Measurements from ENCODE around the gene TLX2.

The TLX2 gene

DNA sequence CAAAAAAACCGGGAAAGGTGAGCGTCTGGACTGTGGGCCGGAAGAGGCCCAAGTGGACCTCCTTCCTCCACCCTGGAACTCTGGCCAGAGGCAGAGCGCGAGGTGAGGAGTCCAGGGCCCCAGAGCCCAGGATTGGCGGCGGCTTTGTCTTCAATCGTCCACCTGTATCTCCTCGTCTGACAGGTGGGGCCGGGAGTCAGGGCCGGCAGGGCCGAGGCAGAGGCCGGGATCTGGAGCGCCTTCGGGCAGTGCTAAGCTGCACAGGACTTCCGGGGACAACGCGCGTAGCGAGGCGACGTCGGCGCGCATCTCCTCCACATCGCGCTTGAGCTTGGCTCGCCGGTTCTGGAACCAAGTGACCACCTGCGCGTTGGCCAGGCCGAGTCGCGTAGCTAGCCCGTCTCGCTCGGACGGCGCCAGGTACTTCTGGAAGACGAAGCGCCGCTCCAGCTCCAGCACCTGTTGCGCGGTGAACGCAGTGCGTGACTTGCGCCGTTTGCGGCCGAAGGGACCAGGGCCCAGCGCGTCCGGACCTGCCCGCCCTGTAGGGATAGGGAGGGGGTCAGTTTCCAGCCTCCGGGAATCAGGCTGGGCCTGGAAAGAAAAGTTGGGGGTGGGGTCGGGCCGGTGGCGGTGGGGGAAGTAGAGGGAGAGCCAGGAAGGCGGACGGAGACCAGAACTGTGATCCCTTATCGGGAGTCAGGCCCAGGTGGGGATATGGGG, 16.3 kb upstream of the TLX2 start:
- no peak for DNase-seq

DNA sequence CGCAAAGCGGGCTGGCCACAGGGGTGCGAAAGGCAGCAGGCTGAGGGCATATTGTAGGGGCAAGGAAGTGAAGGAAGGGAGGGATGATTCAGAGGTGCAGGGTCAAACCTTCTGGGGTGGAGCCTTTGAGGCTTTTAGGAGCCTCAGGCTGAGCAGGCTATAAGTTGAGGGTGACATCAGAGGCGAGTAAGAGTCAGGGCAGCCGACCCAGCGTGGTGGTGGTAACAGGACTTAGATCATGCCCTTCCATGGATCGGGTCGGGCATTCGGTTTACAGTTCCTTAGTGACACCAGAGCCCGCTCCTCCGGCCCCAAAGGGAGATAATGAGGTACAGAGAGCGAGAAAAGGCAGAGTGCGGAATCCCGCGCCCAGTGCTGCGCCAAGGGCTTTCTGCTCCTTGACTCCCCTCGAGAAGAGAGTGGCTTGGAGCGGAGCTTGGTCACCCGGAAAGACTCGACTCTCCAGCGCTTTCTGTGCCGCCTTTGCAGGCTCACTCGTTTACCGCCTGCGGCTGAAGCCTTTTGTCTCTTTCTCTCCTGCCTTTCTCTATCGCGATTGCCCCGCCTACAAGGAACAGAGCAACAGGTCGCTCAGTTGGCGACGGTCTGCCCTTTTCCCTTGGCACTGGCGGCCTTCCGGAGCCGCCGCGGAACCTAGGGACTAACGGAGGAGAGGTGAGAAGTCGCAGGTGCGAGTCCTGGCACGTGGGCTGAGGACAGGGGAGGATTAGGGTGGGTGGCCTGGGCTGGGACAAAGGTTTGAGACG, 15.6 kb upstream of the TLX2 start:
- no peak for DNase-seq

DNA sequence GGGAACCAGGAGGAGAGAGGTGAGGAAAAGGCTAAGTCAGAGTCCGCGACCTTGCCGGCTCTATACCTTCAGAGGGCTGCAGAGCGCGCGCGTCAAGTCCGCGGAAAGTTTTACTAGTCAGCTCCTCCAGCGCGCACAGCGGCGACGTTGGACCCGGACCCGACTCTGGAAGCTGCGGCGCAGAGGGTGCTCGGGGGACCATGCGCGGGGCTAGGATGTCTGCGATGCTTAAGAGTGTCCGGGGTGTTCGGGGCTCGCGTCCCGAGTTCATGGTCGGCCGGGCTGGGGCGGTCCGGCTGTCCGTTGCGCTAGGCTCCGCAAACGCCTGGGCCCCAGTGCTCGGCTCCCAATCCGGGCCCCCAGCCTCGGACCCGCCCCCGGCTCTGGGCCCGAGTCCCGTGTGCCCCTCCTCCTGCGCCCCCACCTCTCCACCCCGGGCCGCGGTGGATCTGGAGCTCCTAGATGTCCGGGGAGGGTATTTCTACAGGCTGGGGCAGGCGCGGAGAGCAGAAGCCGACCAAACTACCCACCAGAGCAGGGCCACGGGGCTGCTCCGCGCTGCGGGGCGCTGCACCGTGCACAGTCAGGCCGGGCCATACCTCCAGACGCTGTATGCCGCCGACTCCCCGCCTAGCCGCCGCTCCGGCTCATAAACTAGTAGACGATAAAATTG, 14.8 kb upstream of the TLX2 start, which contains the start of gene LBX2:
Gene LBX2 (minus strand): TSS at position 337 of the 673 bp plus-strand sequence. CDS start 66 bp downstream, at position 271.
- DNase-seq: peak in 1 of 4 experiments; percentile 15

DNA sequence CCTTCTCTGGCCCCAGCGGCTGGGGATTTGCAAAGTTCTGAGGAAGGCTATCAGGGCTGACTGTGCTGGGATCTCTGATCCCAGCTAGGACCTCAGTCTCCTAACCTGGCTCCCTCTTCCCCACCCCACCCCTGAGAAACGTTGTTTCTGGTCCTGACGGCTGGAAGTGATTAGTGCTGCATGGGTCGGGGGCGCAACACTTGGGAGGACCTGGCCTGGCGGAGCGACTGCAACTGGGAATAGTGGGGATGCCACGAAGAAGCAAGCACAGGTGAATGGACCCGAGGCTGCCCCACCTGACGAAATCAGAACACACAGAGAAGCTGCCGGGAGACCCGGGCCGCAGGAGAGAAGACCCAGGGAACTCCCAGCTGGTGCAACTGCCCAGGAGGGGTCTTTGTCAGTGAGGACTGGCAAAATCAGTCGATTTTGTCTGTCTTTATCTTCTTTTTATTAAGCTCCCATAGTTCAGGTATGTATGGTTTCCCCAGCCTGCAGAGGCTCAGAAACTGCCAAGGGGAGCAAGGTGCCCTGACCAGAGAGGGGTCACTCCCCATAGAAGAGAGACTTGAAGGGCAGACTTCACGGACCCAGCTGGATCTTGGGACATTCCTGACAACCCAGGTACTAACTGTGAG, 14.2 kb upstream of the TLX2 start:
- DNase-seq: no peak

DNA sequence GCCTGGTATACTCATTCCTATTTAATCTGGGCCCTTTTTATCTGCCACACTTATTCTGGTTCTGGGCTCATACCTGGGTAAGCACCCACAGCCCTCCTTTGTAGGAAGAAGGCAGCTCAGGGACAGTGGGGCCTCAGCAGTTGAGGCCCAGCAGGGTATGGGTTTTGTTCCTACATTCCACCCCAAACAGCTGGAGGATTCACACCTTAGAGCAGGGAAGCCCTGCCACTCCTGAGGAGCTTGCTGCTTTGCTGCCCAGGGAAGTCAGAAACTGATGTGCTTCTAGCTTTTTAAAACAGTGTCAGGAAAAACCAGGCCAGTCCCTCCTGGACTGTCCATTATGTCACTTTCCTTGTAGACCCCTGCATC, 13.7 kb upstream of the TLX2 start:
- DNase-seq: no peak

DNA sequence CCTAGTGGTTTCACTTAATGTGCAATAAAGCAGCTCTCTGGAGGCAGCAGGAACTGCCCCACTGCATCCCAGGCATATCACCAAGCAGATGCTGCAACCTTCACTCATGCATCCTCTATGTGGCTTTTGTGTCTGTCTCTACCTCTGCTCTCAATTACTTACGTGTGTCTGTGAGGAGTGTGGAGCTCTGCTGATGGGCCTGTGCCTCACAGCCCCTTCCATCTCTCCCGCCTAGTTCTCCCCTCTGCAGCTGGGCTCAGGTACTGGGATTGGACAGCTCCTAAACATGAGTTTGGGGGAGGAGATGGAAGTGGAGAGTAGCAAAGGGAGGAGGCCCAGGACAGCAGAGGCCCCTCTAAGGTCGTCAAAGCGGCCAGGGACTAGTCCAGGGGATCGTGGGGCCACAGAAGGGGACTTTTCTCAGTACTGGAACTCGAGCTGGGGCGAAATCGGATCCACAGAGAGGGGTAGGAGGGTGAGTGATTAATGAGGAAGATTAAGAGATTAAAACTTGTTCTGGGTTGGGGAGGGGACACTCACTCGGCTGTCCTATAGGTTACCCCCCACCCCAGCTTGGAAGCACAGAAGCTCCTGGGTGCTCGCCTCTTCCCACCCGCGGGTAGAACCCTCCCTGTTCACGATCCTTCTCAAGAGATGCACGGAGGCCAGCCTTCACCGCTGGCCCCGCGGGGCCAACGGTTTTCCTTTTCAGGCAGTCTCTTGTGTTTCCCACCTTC, 12.7 kb upstream of the TLX2 start:
- DNase-seq: no peak

DNA sequence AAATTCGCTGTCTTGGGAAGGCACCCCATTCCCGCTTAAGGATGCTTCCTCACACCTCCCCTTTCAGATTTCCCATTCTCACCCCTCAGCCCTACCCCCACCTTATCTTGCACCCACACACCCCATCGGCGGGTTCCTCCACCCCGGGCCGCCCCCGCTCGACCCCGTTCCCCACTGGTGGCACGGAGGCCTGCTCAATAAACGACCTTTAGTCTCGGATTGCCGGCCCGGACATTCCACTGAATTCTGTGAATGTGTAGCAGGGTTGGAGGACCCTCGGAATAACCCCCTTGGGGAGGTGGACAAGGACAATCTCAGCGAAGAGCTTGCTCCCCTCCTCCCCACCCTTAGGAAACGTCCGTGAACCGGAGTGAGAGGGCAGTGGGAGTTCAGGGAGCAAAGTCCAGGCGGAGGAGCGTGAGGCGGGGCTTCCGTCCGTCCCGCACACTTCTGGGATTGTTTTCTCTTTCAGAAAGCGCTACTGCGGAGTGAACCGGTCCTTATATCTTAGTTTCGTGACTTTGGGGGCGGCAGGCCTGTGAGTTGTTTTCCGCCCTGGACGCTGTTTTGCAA, 12.0 kb upstream of the TLX2 start:
- DNase-seq: no peak

DNA sequence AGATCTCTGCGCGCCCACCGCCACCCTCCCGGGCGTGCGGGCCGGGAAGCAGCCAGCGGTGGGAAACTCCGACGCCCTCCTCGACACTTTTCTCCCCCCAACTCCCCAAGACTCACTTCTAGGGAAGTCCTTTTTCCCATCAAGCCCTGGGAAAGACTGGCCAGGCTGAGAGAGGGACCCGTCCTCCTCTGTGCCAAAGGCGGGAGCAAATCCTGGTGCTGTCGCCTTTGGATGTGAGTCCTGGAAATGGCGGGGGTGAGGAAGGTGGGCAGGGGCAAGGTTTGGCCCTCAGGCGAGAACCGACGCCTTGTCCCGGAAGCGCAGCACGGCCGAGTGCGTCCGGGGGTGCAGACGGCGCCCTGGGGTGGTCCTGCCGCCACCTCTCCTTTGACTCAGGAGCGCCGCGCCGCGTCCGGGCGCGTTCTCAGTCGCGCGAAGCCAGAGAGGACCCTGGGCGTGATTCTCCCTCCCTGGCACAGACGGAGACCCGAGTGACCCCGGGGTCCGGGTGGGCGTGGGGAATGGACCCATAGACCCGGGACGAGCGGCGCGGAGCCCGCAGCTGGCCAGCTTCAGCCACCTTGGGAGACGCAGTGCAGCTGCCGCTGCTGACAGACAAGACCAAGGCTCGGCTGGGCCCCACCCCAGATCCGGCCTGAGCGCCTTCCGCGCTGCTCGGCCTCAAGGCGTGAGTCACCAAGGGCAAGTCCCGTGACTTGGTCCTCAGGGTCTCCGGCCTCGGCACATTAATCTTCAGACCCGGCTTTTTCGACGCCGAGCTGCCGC, 11.3 kb upstream of the TLX2 start:
- peak in 1 of 4 experiments; percentile 6 for DNase-seq

DNA sequence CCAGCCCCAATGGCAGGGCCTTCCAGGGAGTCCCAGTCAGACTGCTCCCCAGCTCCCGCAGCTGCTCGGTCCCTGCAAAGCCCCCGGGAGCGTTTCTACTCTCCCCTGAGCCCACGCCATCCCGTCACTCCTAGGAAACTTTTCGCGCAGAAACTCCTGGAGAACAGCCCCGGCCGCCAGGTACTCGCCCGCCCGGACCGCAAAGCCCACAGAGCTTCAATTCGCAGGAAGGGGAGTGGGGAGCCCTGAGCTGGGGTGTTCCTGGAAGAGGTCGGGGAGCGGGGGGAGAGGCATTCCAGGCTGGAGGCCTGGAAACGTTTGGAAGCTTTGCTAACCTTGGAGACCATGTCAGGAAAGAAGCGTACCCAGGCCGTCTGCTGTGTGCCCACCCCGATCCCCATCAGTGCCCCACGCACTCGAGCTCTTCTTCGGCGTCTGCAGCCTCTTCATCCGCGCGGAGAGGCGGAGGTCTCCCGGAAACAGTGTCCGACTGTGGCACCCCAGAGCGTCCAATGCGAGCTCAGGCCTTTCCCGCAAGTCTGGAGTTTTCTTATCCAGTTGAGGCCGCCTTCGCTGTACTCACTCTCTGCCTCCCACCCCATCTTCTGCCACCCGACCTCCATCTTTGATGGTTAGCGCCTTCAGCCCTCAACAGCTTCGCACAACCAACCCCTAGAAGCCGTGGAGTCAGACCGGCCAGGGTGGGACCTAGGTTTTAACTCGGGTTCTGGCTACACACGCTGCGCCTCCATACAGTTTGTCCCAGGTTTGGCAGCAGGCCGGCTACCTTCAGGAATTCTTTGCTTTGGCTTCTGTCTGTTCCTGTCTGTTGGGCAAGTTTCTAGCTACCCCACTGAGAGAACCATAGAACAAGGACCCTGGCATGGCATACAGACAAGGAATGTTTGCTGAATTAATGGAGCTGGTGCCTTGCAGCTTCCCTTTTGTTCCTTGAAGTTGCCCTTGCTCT, 10.5 kb upstream of the TLX2 start:
- DNase-seq: no peak

DNA sequence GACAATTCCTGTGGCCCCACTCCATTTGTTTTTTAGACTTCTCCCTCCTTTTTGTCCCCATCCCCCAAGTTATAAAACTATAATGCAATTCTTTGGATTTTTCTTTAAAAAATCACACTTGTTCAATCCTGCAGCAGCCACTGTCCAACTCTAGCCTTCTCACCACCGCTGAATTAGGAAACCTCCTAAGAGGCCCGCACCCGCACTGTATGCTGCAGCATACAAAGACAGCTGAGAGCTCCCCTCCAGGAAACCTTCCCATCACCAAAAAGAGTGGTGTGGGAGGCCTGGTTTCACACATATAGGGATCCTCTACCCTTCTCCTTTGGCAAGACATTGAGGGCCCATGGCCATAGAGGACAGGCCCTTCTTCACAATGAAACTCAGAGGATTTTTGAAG, 9.7 kb upstream of the TLX2 start:
- no peak for DNase-seq

DNA sequence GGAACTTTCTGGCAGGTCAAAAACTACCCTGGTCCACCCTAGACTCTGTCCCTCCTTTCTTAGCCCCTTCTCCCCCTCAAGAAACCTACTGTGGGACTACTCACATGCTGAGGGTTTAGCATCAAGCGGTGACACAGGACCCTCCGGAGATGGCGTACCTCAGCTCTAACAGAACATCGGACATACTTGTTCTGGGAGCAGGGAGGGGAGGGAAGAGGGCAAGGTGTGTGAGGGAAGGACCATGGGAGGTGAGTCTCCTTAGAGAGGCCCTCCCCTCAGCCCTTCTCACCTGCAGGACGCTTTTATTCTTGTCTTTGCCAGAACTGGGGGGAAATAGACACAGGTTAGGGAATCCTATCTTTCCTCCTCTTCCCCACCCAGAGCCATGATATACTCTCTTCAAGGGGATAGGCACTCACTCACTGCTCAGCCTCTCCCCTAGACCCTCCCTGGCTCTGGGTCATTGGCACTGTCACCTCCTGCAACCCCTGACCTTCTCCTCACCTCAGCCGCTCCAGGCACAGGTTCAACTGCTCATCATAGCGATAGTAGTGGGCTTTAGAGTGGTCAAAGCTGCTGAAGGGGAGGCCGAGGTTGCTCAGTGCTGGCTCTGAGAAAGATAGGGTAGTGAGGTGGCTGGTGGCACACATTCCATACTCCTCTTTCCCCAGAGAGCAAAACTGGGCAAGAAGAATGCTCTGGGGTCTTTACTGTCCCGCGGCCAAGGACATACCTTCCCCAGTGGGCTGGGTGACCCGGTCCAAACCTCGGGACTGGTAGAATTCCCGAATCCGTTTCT, 8.6 kb upstream of the TLX2 start:
- DNase-seq: no peak

DNA sequence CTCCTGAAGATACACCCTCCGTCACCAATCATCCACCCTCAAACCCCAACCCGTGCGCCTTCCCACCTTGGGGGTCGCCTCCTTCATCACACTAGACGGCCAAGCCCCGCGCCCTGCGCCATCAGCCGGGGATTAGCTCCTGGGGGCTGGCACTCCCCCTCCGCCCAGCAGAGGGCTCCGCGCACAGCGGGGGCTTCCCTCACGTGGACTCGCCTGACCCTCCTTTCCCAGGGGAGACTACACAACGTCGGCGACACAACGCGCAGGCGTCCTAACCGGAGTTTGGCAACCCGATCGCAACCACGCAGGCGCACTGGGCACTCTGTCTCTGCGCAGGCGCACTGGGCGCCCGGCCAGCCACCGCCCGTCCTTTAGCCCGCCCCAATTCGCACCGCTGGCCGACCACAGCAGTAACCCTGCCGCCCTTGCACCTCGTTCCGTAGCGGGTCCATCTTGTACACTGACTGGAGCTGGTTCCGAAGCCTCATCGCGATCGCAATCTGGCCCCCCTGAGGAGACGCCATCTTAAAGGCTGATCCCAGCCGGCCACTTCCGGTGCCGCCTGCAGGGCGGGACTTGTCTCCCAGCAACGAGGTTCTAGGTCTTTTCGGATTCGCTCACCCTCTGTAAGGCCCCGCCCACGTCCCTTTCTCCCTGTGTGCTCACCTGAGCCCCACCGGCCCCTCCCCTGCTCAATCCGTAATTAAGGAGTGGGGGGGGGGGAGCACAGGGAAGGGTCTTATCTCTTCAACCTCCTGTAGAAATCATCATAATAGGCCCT, 6.9 kb upstream of the TLX2 start, which contains the start of gene PCGF1:
Gene PCGF1 (minus strand): TSS at position 551 of the 781 bp plus-strand sequence. CDS start 27 bp downstream, at position 524.
- peak; percentile 94 to 99 (median 98) for DNase-seq

DNA sequence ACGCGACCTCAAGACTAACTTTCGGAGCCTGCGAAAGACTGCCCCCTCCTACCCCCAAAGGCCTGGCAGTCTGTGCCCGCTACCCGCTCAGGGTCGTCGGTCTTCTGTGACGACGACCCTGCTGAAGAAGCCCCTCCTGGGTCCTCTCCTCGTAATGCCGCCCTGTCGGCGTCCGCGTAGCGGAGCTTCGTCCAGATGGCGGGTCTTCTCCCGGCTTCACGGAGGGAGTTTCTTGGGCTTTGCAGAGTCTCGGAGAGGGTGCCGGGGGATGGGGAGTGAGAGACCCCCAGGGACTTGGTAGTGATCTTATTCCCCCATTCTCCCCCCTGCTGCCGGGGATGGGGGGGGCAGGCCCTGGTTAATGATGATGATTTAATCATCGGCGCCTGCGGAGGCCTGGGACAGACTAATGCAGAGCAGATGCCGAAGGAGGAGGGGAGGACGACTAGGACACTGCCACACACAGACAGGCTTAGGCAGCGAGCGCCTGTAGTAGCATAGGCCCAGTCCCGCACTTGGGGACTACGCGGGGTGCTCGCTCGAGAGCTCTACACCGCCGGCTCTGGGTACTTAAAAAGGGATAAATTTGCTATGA, 6.2 kb upstream of the TLX2 start:
- DNase-seq: no peak

DNA sequence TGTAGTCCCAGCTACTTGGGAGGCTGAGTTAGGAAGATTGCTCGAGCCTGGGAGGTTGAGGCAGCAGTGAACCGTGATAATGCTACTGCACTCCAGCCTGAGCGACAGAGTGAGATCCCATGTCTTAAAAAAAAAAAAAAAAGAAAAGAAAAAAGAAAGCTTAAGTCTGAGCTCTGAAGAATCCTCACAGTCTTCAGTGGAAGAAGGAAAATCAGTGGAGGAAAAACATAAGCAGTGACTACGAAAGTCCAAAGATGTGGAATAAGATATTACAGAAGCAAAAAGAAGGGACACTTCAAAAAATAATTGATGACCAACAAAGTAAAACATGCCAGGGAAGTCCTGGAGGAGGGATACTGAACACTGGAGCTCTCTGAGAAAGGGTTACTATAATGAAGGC, 4.0 kb upstream of the TLX2 start:
- DNase-seq: no peak

DNA sequence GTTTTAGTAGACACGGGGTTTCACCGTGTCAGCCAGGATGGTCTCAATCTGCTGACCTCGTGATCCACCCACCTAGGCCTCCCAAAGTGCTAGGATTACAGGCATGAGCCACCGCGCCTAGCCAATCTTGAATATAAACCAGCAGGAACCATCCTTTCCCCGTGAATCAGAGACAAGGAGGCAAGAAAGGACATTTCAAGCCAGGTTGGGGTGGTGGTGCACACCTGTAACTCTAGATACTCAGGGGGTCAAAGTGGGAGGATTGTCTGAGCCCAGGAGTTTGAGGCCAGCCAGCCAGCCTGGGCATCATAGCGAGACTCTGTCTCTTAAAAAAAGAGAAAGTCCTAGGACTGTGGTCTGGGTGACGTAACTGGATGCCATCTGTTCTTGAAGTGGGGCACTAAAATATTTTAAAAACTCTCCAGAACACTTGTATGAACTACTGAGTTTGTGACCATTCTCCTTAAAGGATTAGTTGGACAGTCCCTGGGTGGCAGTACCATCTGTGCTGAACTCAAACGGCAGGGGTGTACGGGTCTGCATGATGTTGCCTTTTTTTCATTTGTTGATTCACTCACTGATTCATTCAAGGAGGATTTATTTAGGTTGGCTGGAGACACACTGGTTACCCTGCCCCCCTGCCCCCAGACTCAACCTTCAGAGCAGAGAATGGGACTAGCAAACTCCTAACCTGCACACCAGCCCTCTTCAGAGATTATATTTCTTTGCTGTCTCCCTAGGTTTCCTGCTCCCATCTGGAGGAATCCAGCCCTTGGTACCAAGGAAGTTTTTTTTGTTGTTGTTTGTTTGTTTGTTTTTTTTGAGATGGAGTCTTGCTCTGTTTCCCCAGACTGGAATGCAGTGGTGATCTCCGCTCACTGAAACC, 2.9 kb upstream of the TLX2 start:
- DNase-seq: no peak

DNA sequence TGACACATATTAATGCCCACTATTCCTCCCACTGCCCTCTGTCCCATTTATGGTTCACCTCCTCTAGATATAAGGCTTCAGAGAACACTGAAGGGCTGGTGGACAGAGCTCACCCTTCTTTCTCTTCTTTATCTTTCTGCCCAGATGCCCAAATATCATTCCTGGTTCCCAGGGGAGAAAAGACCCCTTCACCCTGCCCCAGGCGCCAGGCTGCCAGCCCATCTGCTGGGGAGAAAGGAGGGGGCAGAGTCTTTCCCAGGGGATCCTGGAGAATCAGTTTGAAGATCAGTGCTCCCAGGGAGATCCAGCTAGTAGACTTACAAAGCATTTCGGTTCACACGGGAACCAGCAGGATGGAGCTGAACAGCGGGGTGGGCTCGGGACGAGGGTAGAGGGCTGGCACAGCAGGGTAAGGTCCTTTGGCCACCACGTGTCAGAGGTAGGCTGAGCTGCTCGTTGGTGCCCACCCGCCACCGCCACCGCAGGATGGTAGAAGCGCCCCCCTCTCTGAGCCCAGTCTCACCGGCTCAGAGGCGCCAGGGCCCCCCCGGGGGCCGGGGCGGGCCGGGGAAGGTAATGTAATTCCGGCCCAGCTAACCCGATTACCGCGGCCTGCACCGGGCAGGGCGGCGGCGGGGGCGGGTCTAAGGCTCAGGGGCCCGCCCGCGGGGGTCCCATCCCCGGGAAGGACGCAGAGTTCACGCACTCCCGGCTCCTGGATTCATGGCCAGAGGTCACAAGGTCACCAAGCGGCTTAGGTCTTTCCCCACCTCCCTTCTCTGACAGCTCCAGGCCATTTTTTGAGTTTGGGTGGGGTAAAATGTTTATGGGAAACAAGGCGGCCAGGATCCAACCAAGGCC, 1.3 kb upstream of the TLX2 start:
- no peak for DNase-seq

Measured in activated naive CD4-positive, alpha-beta T cell (primary cell).